ENCODE data around the gene SPG21. TPM values are rescaled to one million over a fixed set of nuclear protein-coding genes. Genes with fewer than 3 reads are reported as not detected.

The SPG21 gene
- total and polyA plus RNA-seq, 2 of the 4 experiments (the other 2 are of a cell fraction), result 59.9 to 60.8 TPM

- no peak for DNase-seq
- Histone ChIP-seq H4K20me1 (ENCODE audit: insufficient read depth, low read length) (0 out of 2 replicates have a peak, but pooled peaks cover 8% of the 10 kb centered on the region), H4K5ac (ENCODE audit: low read depth, low read length) (no peak overlapping the region), H2AK5ac (ENCODE audit: low read depth, low read length) (no peak overlapping the region; the same call in 1 of the 2 replicates), H3K9ac (ENCODE audit: low read depth, low read length) (no peak overlapping the region), H3K14ac (replicated peaks; ENCODE audit: low read depth, low read length) (no peak overlapping the region), H3K36me3 (ENCODE audit: control insufficient read depth, insufficient read depth, low read length) (peaks cover 8% of the 10 kb centered on the region), H3K27ac (ENCODE audit: insufficient read depth, low read length) (no peak overlapping the region), H3K4me2 (ENCODE audit: low read depth, low read length) (no peak overlapping the region), H4K8ac (ENCODE audit: low read depth in 2 of 2, low read length in 2 of 2) (0 out of 4 replicates have a peak overlapping the region, but pooled peaks of 1 of the 2 experiments have one; percentile 42), H3K9me1 (ENCODE audit: insufficient read depth, low read length) (peaks cover 8% of the 10 kb centered on the region; the same call in 1 of the 2 replicates), H3K18ac (ENCODE audit: low read depth, low read length) (no peak overlapping the region), H3K4me3 (ENCODE audit: insufficient read depth, low read depth, low read length) (peak overlapping the region; percentile 81; the same call in 1 of the 2 replicates), H3K4ac (ENCODE audit: low read depth, low read length) (no peak overlapping the region), H3K9me3 (ENCODE audit: control insufficient read depth, insufficient read depth, low read length) (no peaks in the 10 kb centered on the region), H2BK5ac (ENCODE audit: low read depth, low read length, poor library complexity, severe bottlenecking) (no peak overlapping the region), H2BK15ac (ENCODE audit: low read depth, low read length) (no peak overlapping the region), H3K4me1 (ENCODE audit: control insufficient read depth, insufficient read depth, low read length) (peaks cover 2% of the 10 kb centered on the region; the same call in 1 of the 2 replicates), H4K91ac (ENCODE audit: insufficient read depth, low read depth, low read length) (no peak overlapping the region), H2AK9ac (replicated peaks; ENCODE audit: low read depth, low read length, poor library complexity) (no peak overlapping the region), H3K23ac (ENCODE audit: low read depth, low read length) (no peak overlapping the region), H3K79me1 (ENCODE audit: low read depth in 1 of 2, low read length in 2 of 2) (peaks cover 12 to 19% of the 10 kb centered on the region in 2 experiments; a peak in 3 of 4 replicates), H2BK120ac (ENCODE audit: low read depth, low read length) (no peak overlapping the region), H3K56ac (ENCODE audit: extremely low read depth, insufficient read depth, low read length) (no peak overlapping the region), H3K27me3 (ENCODE audit: control insufficient read depth, insufficient read depth, low read length) (no peaks in the 10 kb centered on the region), H2BK20ac (ENCODE audit: low read depth, low read length) (no peak overlapping the region), H2AFZ (replicated peaks; ENCODE audit: low read length, poor library complexity) (no peak overlapping the region)
- intact Hi-C loops (cut with micrococcal nuclease), result loop anchor here (5.0 to 10.0 kb wide), 4 partner anchors 153 to 297 kb away; partner anchors contain the start of gene PLEKHO2
- no peak for TF ChIP-seq MAFK (IDR thresholded peaks at IDR 0.05; ENCODE audit: low read depth, low read length)
- no peak for TF ChIP-seq BHLHE40 (IDR thresholded peaks at IDR 0.05; ENCODE audit: low read depth, low read length)
- TF ChIP-seq RCOR1 (IDR thresholded peaks at IDR 0.05; ENCODE audit: insufficient replicate concordance, low read length), result no peak
- dilution Hi-C loops (cut with HindIII; ENCODE audit: low sequenced_read_pairs, unreplicated experiment), result no loop called here
- POLR2A ChIA-PET (ENCODE audit: unreplicated experiment), result no interaction called here
- BruUV-seq (replicated peaks), result no TSS peak
- no peak for ATAC-seq (ENCODE audit: low read depth)
- in situ Hi-C loops (cut with MboI; ENCODE audit: low sequenced_read_pairs), result loop anchor here (10.0 kb wide), 2 partner anchors 55 to 245 kb away; no protein-coding TSS in a partner anchor
- WGBS, 2 experiments (ENCODE audit: extremely low coverage in 2 of 2, insufficient read length in 1 of 2), result 95% methylated on average over 4 of the region's 12 CpGs; no CpG with 5 or more reads in 1 of the 2 experiments
- CTCF ChIA-PET, result no interaction called here
Measured at GRCh38 chr15:65029736-65030208, 40.1 kb upstream of the SPG21 start.
